OCI-LY7 (cell line): ENCODE results near the gene RNF152. TPM values are rescaled to one million over a fixed set of nuclear protein-coding genes. Genes with fewer than 3 reads are reported as not detected.

Experiments used
- BruUV-seq: library from RNA; stranded (reverse); fragments of 400-500 nt; replicated peaks from 2 replicates; lab custom pipeline; 2021; lab: Mats Ljungman, UMichigan
- CTCF ChIA-PET: fragments of 300-600 bp; sonication (Branson Sonifier 250); formaldehyde crosslinking; loops from one replicate; lab custom pipeline; 2022; ENCODE audit warnings: antibody characterized with exemption; ENCODE audit not compliant: unreplicated experiment; lab: Charles Lee
- POLR2A ChIA-PET: fragments of 300-600 bp; sonication (Branson Sonifier 250); formaldehyde crosslinking; loops from one replicate; lab custom pipeline; 2022; ENCODE audit warnings: antibody characterized with exemption; lab: Charles Lee
- DNase-seq: peaks from one replicate; pipeline ENCODE4 v3.0.0-alpha.2; 2015; ENCODE audit warnings: low spot score
- H2AFZ ChIP-seq: fragments of 200-600 bp; sonication (generic), shearing (Covaris generic); 2 replicates; pipeline ENCODE4 v1.6.1; 2014; ENCODE audit warnings: mild to moderate bottlenecking, antibody characterized with exemption, low read length, moderate library complexity
- H3K27ac ChIP-seq: fragments of 200-600 bp; sonication (generic); 2 replicates; pipeline ENCODE4 v1.5.1; 2014; ENCODE audit warnings: mixed run types, low read depth, mild to moderate bottlenecking, moderate library complexity, low read length, inconsistent platforms; ENCODE audit not compliant: poor library complexity, severe bottlenecking
- H3K36me3 ChIP-seq: fragments of 200-600 bp; sonication (generic); 2 replicates; pipeline ENCODE4 v1.6.1; 2014; ENCODE audit warnings: mild to moderate bottlenecking, antibody characterized with exemption, low read length, moderate library complexity, mixed read lengths; ENCODE audit not compliant: insufficient read depth
- H3K4me1 ChIP-seq: fragments of 200-600 bp; sonication (generic); 2 replicates; pipeline ENCODE4 v1.5.1; 2014; ENCODE audit warnings: mild to moderate bottlenecking, low read length; ENCODE audit not compliant: insufficient read depth, poor library complexity, severe bottlenecking
- H3K4me2 ChIP-seq: fragments of 200-600 bp; sonication (generic); 2 replicates; pipeline ENCODE4 v1.6.1; 2014; ENCODE audit warnings: mild to moderate bottlenecking, low read length
- H3K4me3 ChIP-seq: fragments of 200-600 bp; sonication (generic); 2 replicates; pipeline ENCODE4 v1.5.1; 2014; ENCODE audit warnings: mild to moderate bottlenecking, low read depth, low read length; ENCODE audit not compliant: poor library complexity, severe bottlenecking
- H3K79me2 ChIP-seq: fragments of 200-600 bp; sonication (generic); 2 replicates; pipeline ENCODE4 v1.6.1; 2016; ENCODE audit warnings: low read depth, mild to moderate bottlenecking, low read length, moderate library complexity, mixed read lengths; ENCODE audit not compliant: insufficient read depth
- H3K9me2 ChIP-seq: fragments of 200-600 bp; sonication (generic); 2 replicates; pipeline ENCODE4 v1.6.1; 2016; ENCODE audit warnings: mild to moderate bottlenecking, low read length, mixed read lengths; ENCODE audit not compliant: insufficient read depth
- H3K9me3 ChIP-seq: fragments of 200-600 bp; sonication (generic); 2 replicates; pipeline ENCODE4 v1.6.1; 2014; ENCODE audit warnings: mild to moderate bottlenecking, mixed run types, low read length, mixed read lengths
- H4K20me1 ChIP-seq: fragments of 200-600 bp; sonication (generic); 2 replicates; pipeline ENCODE4 v1.6.1; 2014; ENCODE audit warnings: mild to moderate bottlenecking, antibody characterized with exemption, low read length, moderate library complexity, mixed read lengths; ENCODE audit not compliant: insufficient read depth
- EZH2phosphoT487 ChIP-seq: fragments of 200-600 bp; sonication (generic); IDR thresholded peaks from 2 replicates; pipeline ENCODE4 v1.6.1; 2018; ENCODE audit warnings: low read depth, borderline replicate concordance, mild to moderate bottlenecking, mixed run types, antibody characterized with exemption, low read length, moderate library complexity, mixed read lengths
- intact Hi-C: fragments of 100-400 bp; cut with micrococcal nuclease; formaldehyde crosslinking; loops from one replicate; pipeline ENCODE4 v1.10.0; 2022; ENCODE audit not compliant: unreplicated experiment
- total RNA-seq, 2 experiments: library from RNA; depleted of rRNA in 1 of 2; stranded (reverse); fragments of >200 nt in 1 of 2; shearing (Covaris generic) in 1 of 2; gene quantifications; 2 replicates each; pipeline ENCODE4 v1.2.3, GENCODE V29; 2014 to 2022
- TF ChIP-seq, protein P1 (sequence below): fragments of 200-600 bp; sonication (generic); conservative IDR thresholded peaks from 2 replicates; pipeline ENCODE4 v1.5.1; 2014; ENCODE audit warnings: mild to moderate bottlenecking, antibody characterized with exemption, low read length, moderate library complexity, mixed read lengths

The RNF152 gene
- total RNA-seq, 2 experiments from 2014 or later, result not detected

GRCh38 chr18:61847164-61847791, 45.5 kb downstream of the RNF152 start:
- CTCF ChIA-PET, result no interaction called here
- no peaks in the 10 kb centered on the region for H3K9me2 ChIP-seq
- no TSS peak for BruUV-seq
- no peak overlapping the region for H3K27ac ChIP-seq
- no peak for DNase-seq
- TF ChIP-seq EZH2phosphoT487, result no peak
- H3K36me3 ChIP-seq, result no peaks in the 10 kb centered on the region
- H2AFZ ChIP-seq, result no peak overlapping the region
- no peaks in the 10 kb centered on the region for H3K4me1 ChIP-seq
- no peaks in the 10 kb centered on the region for H3K9me3 ChIP-seq
- no peak overlapping the region for H3K4me3 ChIP-seq
- no peaks in the 10 kb centered on the region for H3K79me2 ChIP-seq
- POLR2A ChIA-PET, result no interaction called here
- H3K4me2 ChIP-seq, result no peak overlapping the region
- intact Hi-C loops, result no loop called here
- H4K20me1 ChIP-seq, result no peaks in the 10 kb centered on the region

- Histone ChIP-seq H3K27ac (no peak overlapping the region), H3K9me2 (no peaks in the 10 kb centered on the region), H3K36me3 (no peaks in the 10 kb centered on the region), H3K4me2 (no peak overlapping the region), H3K79me2 (no peaks in the 10 kb centered on the region), H3K4me3 (no peak overlapping the region), H2AFZ (no peak overlapping the region), H4K20me1 (no peaks in the 10 kb centered on the region), H3K4me1 (no peaks in the 10 kb centered on the region), H3K9me3 (no peaks in the 10 kb centered on the region)
- no peak for DNase-seq
- CTCF ChIA-PET, result no interaction called here
- intact Hi-C loops, result no loop called here
- BruUV-seq, result no TSS peak
- POLR2A ChIA-PET, result no interaction called here
- TF ChIP-seq, protein P1, sequence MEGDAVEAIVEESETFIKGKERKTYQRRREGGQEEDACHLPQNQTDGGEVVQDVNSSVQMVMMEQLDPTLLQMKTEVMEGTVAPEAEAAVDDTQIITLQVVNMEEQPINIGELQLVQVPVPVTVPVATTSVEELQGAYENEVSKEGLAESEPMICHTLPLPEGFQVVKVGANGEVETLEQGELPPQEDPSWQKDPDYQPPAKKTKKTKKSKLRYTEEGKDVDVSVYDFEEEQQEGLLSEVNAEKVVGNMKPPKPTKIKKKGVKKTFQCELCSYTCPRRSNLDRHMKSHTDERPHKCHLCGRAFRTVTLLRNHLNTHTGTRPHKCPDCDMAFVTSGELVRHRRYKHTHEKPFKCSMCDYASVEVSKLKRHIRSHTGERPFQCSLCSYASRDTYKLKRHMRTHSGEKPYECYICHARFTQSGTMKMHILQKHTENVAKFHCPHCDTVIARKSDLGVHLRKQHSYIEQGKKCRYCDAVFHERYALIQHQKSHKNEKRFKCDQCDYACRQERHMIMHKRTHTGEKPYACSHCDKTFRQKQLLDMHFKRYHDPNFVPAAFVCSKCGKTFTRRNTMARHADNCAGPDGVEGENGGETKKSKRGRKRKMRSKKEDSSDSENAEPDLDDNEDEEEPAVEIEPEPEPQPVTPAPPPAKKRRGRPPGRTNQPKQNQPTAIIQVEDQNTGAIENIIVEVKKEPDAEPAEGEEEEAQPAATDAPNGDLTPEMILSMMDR, result no peak
- TF ChIP-seq EZH2phosphoT487, result no peak
These were observed 47.6 kb downstream of the RNF152 start for GRCh38 chr18:61845197-61845596.

DNA sequence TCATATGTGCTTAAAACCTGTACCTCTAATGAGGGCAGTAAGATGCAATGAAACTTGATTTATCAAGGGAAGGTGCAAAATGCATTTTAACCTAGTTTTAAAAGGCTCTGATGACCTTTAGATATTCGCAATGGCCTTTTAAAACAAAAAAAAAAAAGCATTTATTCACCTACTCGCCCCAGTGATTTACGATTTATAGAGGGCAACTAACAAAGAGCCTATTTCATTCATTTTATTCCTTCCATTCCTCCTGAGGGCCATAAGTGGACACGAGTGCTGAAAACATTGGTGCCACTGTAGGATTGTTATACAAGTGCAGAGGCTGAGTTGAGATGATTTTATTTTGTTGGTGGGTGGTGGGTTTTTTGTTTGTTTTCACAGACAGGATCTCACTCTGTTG, 48.1 kb downstream of the RNF152 start:
- H3K4me3 ChIP-seq, result no peak overlapping the region
- H3K4me2 ChIP-seq, result no peak overlapping the region
- H2AFZ ChIP-seq, result no peak overlapping the region
- H4K20me1 ChIP-seq, result no peaks in the 10 kb centered on the region
- POLR2A ChIA-PET, result no interaction called here
- no peaks in the 10 kb centered on the region for H3K4me1 ChIP-seq
- DNase-seq, result no peak
- no peaks in the 10 kb centered on the region for H3K9me3 ChIP-seq
- H3K27ac ChIP-seq, result no peak overlapping the region
- H3K79me2 ChIP-seq, result no peaks in the 10 kb centered on the region
- CTCF ChIA-PET, result no interaction called here
- intact Hi-C loops, result no loop called here
- no peaks in the 10 kb centered on the region for H3K36me3 ChIP-seq
- no peaks in the 10 kb centered on the region for H3K9me2 ChIP-seq
- BruUV-seq, result no TSS peak
- TF ChIP-seq, protein P1, result no peak
- TF ChIP-seq EZH2phosphoT487, result no peak
